Mucosa of gallbladder (tissue), 1 donor: ENCODE data around the gene MSTN. TPM values are rescaled to one million over a fixed set of nuclear protein-coding genes. Genes with fewer than 3 reads are reported as not detected.

Experiments used
- DNase-seq: peaks from one replicate; pipeline ENCODE4 v3.0.0-alpha.2; 2020; ENCODE audit warnings: low spot score
- total RNA-seq: library from RNA; stranded (reverse); gene quantifications from one replicate; pipeline ENCODE4 v1.2.1, GENCODE V29; 2021
- donor health status: DM: no; HTN: no; CAD: no.

MSTN gene
- 0.23 TPM for total RNA-seq

- no peak for DNase-seq
These were observed at the start of gene MSTN for GRCh38 chr2:190062601-190063000. Gene MSTN, minus strand, starts transcription at chr2:190062729. Its CDS starts 133 bp downstream, at chr2:190062596.

- no peak for DNase-seq
These were observed 48.6 kb upstream of the MSTN start for GRCh38 chr2:190111166-190111565.

GRCh38 chr2:190110699-190111098 lies 48.2 kb upstream of the MSTN start:
- no peak for DNase-seq

- no peak for DNase-seq
These were observed 47.6 kb upstream of the MSTN start for GRCh38 chr2:190110131-190110530.

- no peak for DNase-seq
These were observed 44.9 kb upstream of the MSTN start for GRCh38 chr2:190107409-190107808.

GRCh38 chr2:190106783-190107182 lies 44.3 kb upstream of the MSTN start:
- no peak for DNase-seq

GRCh38 chr2:190105554-190105953 lies 43.0 kb upstream of the MSTN start:
- DNase-seq, result no peak

GRCh38 chr2:190103144-190103543 lies 40.6 kb upstream of the MSTN start:
- no peak for DNase-seq

- DNase-seq, result no peak
These were observed 37.6 kb upstream of the MSTN start for GRCh38 chr2:190099890-190100697.

GRCh38 chr2:190098851-190099250 lies 36.3 kb upstream of the MSTN start:
- no peak for DNase-seq

- no peak for DNase-seq
These were observed 34.6 kb upstream of the MSTN start for GRCh38 chr2:190097115-190097514.

GRCh38 chr2:190094316-190094871 lies 31.9 kb upstream of the MSTN start:
- no peak for DNase-seq

GRCh38 chr2:190093793-190094192 lies 31.3 kb upstream of the MSTN start:
- DNase-seq, result peak; percentile 16

- no peak for DNase-seq
These were observed 27.6 kb upstream of the MSTN start for GRCh38 chr2:190090148-190090547.

- peak; percentile 49 for DNase-seq
These were observed 26.4 kb upstream of the MSTN start for GRCh38 chr2:190088917-190089316.

- DNase-seq, result no peak
These were observed 22.2 kb upstream of the MSTN start for GRCh38 chr2:190084704-190085103.

GRCh38 chr2:190082118-190082517 lies 19.6 kb upstream of the MSTN start:
- DNase-seq, result no peak

- DNase-seq, result no peak
These were observed 18.1 kb upstream of the MSTN start for GRCh38 chr2:190080527-190081049.

- no peak for DNase-seq
These were observed 16.6 kb upstream of the MSTN start for GRCh38 chr2:190079160-190079559.

- DNase-seq, result no peak
These were observed 13.1 kb upstream of the MSTN start for GRCh38 chr2:190075623-190076022.

- DNase-seq, result peak; percentile 17
These were observed 7.6 kb upstream of the MSTN start for GRCh38 chr2:190069936-190070696.

GRCh38 chr2:190068764-190069163 lies 6.2 kb upstream of the MSTN start:
- DNase-seq, result no peak

- DNase-seq, result no peak
These were observed 3.3 kb upstream of the MSTN start for GRCh38 chr2:190065839-190066238.
